HepG2 (cell line): Measurements from ENCODE around the gene TMEM141. TPM values are rescaled to one million over a fixed set of nuclear protein-coding genes. Genes with fewer than 3 reads are reported as not detected.
"Not testable (repeated sequence)": the region's sequence is repeated elsewhere in the genome, so short reads cannot be mapped to it uniquely, and the experiment has no call there.

Source experiments
- ATAC-seq: fragments of 200-7000 bp; cut with Tn5 transposase; 3 replicates; pipeline ENCODE4 v1.9.1; 2020; ENCODE audit warnings: mild to moderate bottlenecking, moderate library complexity
- BruUV-seq: library from RNA; stranded (reverse); fragments of 400-500 nt; replicated peaks from 2 replicates; lab custom pipeline; 2021; lab: Mats Ljungman, UMichigan
- CTCF ChIA-PET: fragments of 300-600 bp; formaldehyde crosslinking; extraction: SDS; loops from one replicate; lab custom pipeline; 2021; ENCODE audit warnings: low total read pairs, inconsistent platforms, low intra/inter-chr PET ratio; lab: Yijun Ruan, JAX
- POLR2A ChIA-PET: fragments of 350-600 bp; sonication (Branson Sonifier 250); formaldehyde crosslinking; loops from one replicate; lab custom pipeline; 2020; ENCODE audit warnings: antibody characterized with exemption, inconsistent platforms; lab: Yijun Ruan, JAX
- DNase-seq: peaks from one replicate; pipeline ENCODE4 v3.0.0-alpha.2; 2015; ENCODE audit warnings: low spot score
- FAIRE-seq: peaks from 3 replicates; lab custom pipeline; 2011; peaks lifted over from hg19 to GRCh38; lab: Jason Lieb, UNC
- H2AFZ ChIP-seq: one replicate; pipeline ENCODE4 v1.6.1; 2011; ENCODE audit warnings: low read length, inconsistent platforms
- H3K27ac ChIP-seq: fragments of 300-600 bp; 3 replicates; pipeline ENCODE4 v1.8.0; 2011; ENCODE audit warnings: mixed run types, mild to moderate bottlenecking, mixed read lengths, low read length, inconsistent platforms; ENCODE audit not compliant: insufficient read depth; ENCODE audit errors: extremely low read length
- H3K27me3 ChIP-seq, 2 experiments: fragments of 200-600 bp in 1 of 2; 2 replicates in 1 of 2; 3 replicates in 1 of 2; pipeline versions ENCODE4 v1.6.0 to v1.8.0; 2011; ENCODE audit warnings: low read length in 2 of 2, mild to moderate bottlenecking in 2 of 2, moderate library complexity in 2 of 2, inconsistent platforms in 1 of 2; ENCODE audit not compliant: insufficient read depth in 2 of 2, control insufficient read depth in 1 of 2
- H3K36me3 ChIP-seq, 2 experiments: fragments of 200-600 bp in 1 of 2; replicated peaks in 1 of 2; 2 replicates in 1 of 2; 3 replicates in 1 of 2; pipeline versions ENCODE4 v1.5.1 to v1.8.0; 2011; ENCODE audit warnings: low read length in 2 of 2, inconsistent platforms in 1 of 2; ENCODE audit not compliant: insufficient read depth in 2 of 2, control insufficient read depth in 1 of 2
- H3K4me1 ChIP-seq: 2 replicates; pipeline ENCODE4 v1.5.1; 2012; ENCODE audit warnings: low read length, inconsistent platforms; ENCODE audit not compliant: insufficient read depth
- H3K4me2 ChIP-seq: 2 replicates; pipeline ENCODE4 v1.6.0; 2011; ENCODE audit warnings: low read depth, low read length, inconsistent platforms
- H3K4me3 ChIP-seq, 3 experiments: fragments of 200-600 bp in 1 of 3; sonication (generic), shearing (Covaris generic) in 1 of 3; replicated peaks in 1 of 3; 2 replicates each; pipeline ENCODE4 v1.5.1; 2011 to 2016; ENCODE audit warnings: low read length in 3 of 3, inconsistent platforms in 2 of 3, low read depth in 2 of 3, mild to moderate bottlenecking in 2 of 3, control low read depth in 1 of 3, mixed read lengths in 1 of 3; ENCODE audit not compliant: insufficient read depth in 1 of 3
- H3K79me2 ChIP-seq: one replicate; pipeline ENCODE4 v1.6.1; 2011; ENCODE audit warnings: low read length, inconsistent platforms; ENCODE audit not compliant: insufficient read depth
- H3K9ac ChIP-seq: 2 replicates; pipeline ENCODE4 v1.6.0; 2011; ENCODE audit warnings: mild to moderate bottlenecking, low read depth, low read length, inconsistent platforms; ENCODE audit not compliant: insufficient read depth
- H3K9me3 ChIP-seq: 2 replicates; pipeline ENCODE4 v1.5.1; 2012; ENCODE audit warnings: mild to moderate bottlenecking, low read length
- H4K20me1 ChIP-seq: 2 replicates; pipeline ENCODE4 v1.6.0; 2011; ENCODE audit warnings: inconsistent platforms, mild to moderate bottlenecking, low read length, moderate library complexity; ENCODE audit not compliant: insufficient read depth
- AGO1 ChIP-seq: fragments of 200-400 bp; formaldehyde crosslinking; IDR thresholded peaks from 2 replicates; pipeline ENCODE4 v1.6.1; 2017; ENCODE audit warnings: mild to moderate bottlenecking, low read depth, low read length, moderate library complexity; ENCODE audit not compliant: poor library complexity, severe bottlenecking
- AGO2 ChIP-seq: fragments of 200-400 bp; formaldehyde crosslinking; optimal IDR thresholded peaks from 2 replicates; pipeline ENCODE3; 2017; ENCODE audit warnings: mild to moderate bottlenecking, low read depth, low read length, moderate library complexity
- KLF11 ChIP-seq: IDR thresholded peaks from 2 replicates; pipeline ENCODE4 v1.6.1; 2016; ENCODE audit warnings: missing compliant biosample characterization
- MATR3 ChIP-seq: sonication (generic); formaldehyde crosslinking; IDR thresholded peaks from 2 replicates; pipeline ENCODE4 v1.4.0; 2020; ENCODE audit warnings: missing genetic modification reagents
- MXD1 ChIP-seq: sonication (generic); formaldehyde crosslinking; IDR thresholded peaks from 2 replicates; pipeline ENCODE4 v1.4.0; 2020; ENCODE audit warnings: mild to moderate bottlenecking, missing genetic modification reagents
- NONO ChIP-seq, 2 experiments: fragments of 450-650 bp in 1 of 2; sonication (generic) in 1 of 2; formaldehyde crosslinking in 1 of 2; IDR thresholded peaks in 1 of 2; conservative IDR thresholded peaks in 1 of 2; 2 replicates each; pipeline versions ENCODE4 v1.6.1 to v1.8.0; 2017 to 2022; ENCODE audit warnings: mild to moderate bottlenecking in 1 of 2, missing genetic modification reagents in 1 of 2, moderate library complexity in 1 of 2
- POLR2G ChIP-seq: fragments of 200-400 bp; formaldehyde crosslinking; IDR thresholded peaks from 2 replicates; pipeline ENCODE4 v1.6.1; 2018; ENCODE audit warnings: mild to moderate bottlenecking, low read depth, low read length, moderate library complexity
- RBFOX2 ChIP-seq: fragments of 200-400 bp; formaldehyde crosslinking; IDR thresholded peaks from 2 replicates; pipeline ENCODE4 v1.6.1; 2017; ENCODE audit warnings: low read depth, mild to moderate bottlenecking, low read length
- SYNCRIP ChIP-seq: fragments of 200-400 bp; formaldehyde crosslinking; IDR thresholded peaks from 2 replicates; pipeline ENCODE4 v1.6.1; 2018; ENCODE audit warnings: mild to moderate bottlenecking, low read depth, low read length; ENCODE audit not compliant: insufficient read depth
- ZNF121 ChIP-seq: sonication (generic); formaldehyde crosslinking; IDR thresholded peaks from 2 replicates; pipeline ENCODE4 v1.5.0; 2020; ENCODE audit warnings: mild to moderate bottlenecking, missing genetic modification reagents
- ZNF678 ChIP-seq: sonication (generic); formaldehyde crosslinking; IDR thresholded peaks from 2 replicates; pipeline ENCODE4 v1.4.0; 2020; ENCODE audit warnings: mild to moderate bottlenecking, missing genetic modification reagents
- ZNF83 ChIP-seq: sonication (generic); formaldehyde crosslinking; IDR thresholded peaks from 2 replicates; pipeline ENCODE4 v1.4.0; 2020; ENCODE audit warnings: missing genetic modification reagents, mild to moderate bottlenecking, borderline replicate concordance
- ZNF883 ChIP-seq: sonication (generic); formaldehyde crosslinking; IDR thresholded peaks from 2 replicates; pipeline ENCODE4 v1.5.1; 2020; ENCODE audit warnings: mild to moderate bottlenecking, missing genetic modification reagents; ENCODE audit errors: not compliant biosample characterization
- ZSCAN9 ChIP-seq: IDR thresholded peaks from 2 replicates; pipeline ENCODE4 v1.6.1; 2016; ENCODE audit warnings: borderline replicate concordance
- WGBS: methylation state at CpG from one replicate; pipeline ENCODE4 v1.1.6; 2017; ENCODE audit warnings: low lambda C conversion rate; 5-methylcytosine and 5-hydroxymethylcytosine counted together
- in situ Hi-C: cut with HindIII; loops from 2 replicates; pipeline ENCODE4 v1.10.0; 2017; ENCODE audit warnings: low pct_unique_long_range_greater_than_20kb; ENCODE audit not compliant: extremely low pct_ligation_motif_present
- intact Hi-C: fragments of 100-400 bp; cut with micrococcal nuclease; formaldehyde crosslinking; loops from one replicate; pipeline ENCODE4 v1.10.0; 2022; ENCODE audit not compliant: unreplicated experiment
- polyA plus RNA-seq, 8 experiments: library from polyadenylated mRNA; depleted of rRNA in 3 of 8; stranded (reverse) in 7 of 8; unstranded in 1 of 8; fragments of >200 nt; fragmentation: Illumina TruSeq in 4 of 8; extraction: Trizol in 4 of 8; gene quantifications; 2 replicates each; pipeline versions ENCODE4 v1.2.1 to v1.2.3, GENCODE V29; 2011 to 2016; ENCODE audit warnings: low read depth in 4 of 8, missing spikeins in 1 of 8, mixed read lengths in 1 of 8; ENCODE audit not compliant: insufficient read depth in 1 of 8
- total RNA-seq, 5 experiments: library from RNA; depleted of rRNA; stranded (reverse); fragments of >200 nt; fragmentation: Illumina TruSeq; extraction: Trizol; gene quantifications; 2 replicates each; pipeline ENCODE4 v1.2.3, GENCODE V29; 2016; ENCODE audit warnings: low read depth in 1 of 5
- TF ChIP-seq, protein P1 (sequence below): sonication (generic); formaldehyde crosslinking; IDR thresholded peaks from 2 replicates; pipeline ENCODE4 v1.8.1; 2023; ENCODE audit warnings: mild to moderate bottlenecking, missing genetic modification reagents

TMEM141 gene
- total and polyA plus RNA-seq, 2 of the 13 experiments (the other 11 are each of a cell fraction or from before 2014, with no cell fraction given), result 81.0 to 202 TPM

DNA sequence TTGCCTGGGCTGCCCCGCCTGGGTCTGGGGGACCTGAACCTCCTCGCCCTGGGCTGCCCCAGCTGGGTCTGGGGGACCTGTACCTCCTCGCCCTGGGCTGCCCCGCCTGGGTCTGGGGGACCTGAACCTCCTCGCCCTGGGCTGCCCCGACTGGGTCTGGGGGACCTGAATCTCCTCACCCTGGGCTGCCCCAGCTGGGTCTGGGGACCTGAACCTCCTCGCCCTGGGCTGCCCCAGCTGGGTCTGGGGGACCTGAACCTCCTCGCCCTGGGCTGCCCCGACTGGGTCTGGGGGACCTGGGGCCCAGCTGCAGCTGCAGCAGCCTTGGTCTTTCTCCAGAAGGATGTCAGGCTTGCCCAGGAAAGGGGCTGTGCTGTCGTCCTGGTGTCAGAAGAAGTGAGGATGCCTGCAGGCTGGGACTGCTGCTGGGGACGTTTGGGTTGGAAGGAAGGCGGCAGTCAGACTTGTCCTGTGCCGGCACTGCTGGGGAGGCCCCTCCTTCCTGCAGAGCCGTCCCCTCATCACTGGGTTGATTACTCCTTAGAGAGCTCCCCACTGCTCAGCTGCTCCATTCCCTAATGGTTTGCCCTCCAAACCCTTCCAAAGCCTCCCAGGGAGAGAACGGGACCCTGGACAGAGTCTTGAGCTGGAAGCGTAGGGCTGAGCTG is 42.4 kb downstream of the TMEM141 start:
- H3K9ac ChIP-seq, H3K4me1 ChIP-seq, DNase-seq, H3K27ac ChIP-seq, H4K20me1 ChIP-seq, in situ Hi-C loops, H3K9me3 ChIP-seq, H3K4me2 ChIP-seq, H3K79me2 ChIP-seq, CTCF ChIA-PET, intact Hi-C loops, H3K4me3 ChIP-seq, H3K27me3 ChIP-seq, BruUV-seq, ATAC-seq, FAIRE-seq, H2AFZ ChIP-seq: not testable (repeated sequence)
- TF ChIP-seq RBFOX2 (0 out of 2 replicates have a peak, but pooled peaks have one; percentile 7), AGO1 (peak; percentile 24), AGO2 (peak; percentile 69)
- POLR2A ChIA-PET, result interaction anchor here (0.5 kb wide), 1 partner anchor 143 kb away, joined by 3 read pairs; no protein-coding TSS in a partner anchor
- WGBS, result 98% methylated on average over 6 of the region's 16 CpGs
- H3K36me3 ChIP-seq, result peaks cover 30 to 41% of the 10 kb centered on the region in 2 experiments

DNA sequence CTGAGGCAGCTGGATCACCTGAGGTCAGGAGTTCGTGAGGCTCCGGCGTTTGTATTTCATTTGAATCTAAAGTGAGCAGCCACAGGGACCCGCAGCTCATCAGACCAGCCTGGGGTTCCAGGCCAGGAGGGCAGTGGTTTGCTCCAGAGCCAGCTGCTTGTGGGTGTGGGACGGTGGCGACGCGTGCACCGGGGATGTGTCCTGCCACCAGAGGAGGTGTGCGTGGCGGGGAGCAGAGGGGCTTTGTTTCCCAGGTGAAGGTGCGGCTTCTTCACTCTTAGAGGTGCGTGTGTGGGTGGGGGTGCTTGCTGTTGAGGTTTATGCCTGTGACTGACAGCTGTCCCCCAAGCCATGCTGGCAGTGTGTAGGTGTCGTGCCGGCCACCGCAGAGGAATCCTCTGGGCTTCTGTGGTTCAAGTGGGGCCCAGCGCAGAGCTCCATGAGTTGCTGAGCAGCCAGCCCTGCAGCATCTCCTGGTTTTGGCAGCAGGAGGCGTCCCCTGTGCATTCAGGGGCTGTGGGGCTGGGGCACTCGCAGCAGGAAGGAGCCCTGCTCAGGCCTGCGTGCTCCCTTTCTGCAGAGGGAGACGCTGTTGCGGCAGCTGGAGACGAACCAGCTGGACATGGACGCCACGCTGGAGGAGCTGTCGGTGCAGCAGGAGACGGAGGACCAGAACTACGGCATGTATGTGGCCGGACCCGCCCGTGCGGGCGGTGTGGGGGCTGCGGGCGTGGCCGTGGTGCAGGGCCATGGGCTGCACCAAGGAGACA is 44.2 kb downstream of the TMEM141 start:
- intact Hi-C loops, result no loop called here

More for the DNA sequence above, 44.2 kb downstream of the TMEM141 start:
- no peaks in the 10 kb centered on the region for H3K79me2 ChIP-seq
- H3K9me3 ChIP-seq, result no peaks in the 10 kb centered on the region
- H3K4me3 ChIP-seq, result no peak overlapping the region
- no peaks in the 10 kb centered on the region for H3K27me3 ChIP-seq
- FAIRE-seq (no peak), ATAC-seq (no peak), DNase-seq (no peak)
- peaks cover 12% of the 10 kb centered on the region for H3K4me1 ChIP-seq
- no peak overlapping the region for H3K4me2 ChIP-seq
- no peak overlapping the region for H3K9ac ChIP-seq
- POLR2A ChIA-PET, result no interaction called here
- in situ Hi-C loops, result no loop called here
- peaks cover 27 to 33% of the 10 kb centered on the region in 2 experiments for H3K36me3 ChIP-seq
- no peaks in the 10 kb centered on the region for H4K20me1 ChIP-seq
- no peak overlapping the region for H2AFZ ChIP-seq
- TF ChIP-seq AGO2 (peak; percentile 95), MATR3 (no peak), KLF11 (CRISPR knock-in tag) (no peak), POLR2G (peak; percentile 51), AGO1 (peak; percentile 96), ZSCAN9 (CRISPR knock-in tag) (no peak), ZNF883 (CRISPR knock-in tag) (no peak), ZNF83 (CRISPR knock-in tag) (no peak), MXD1 (CRISPR knock-in tag) (0 out of 2 replicates have a peak, but pooled peaks have one; percentile 23), NONO (IDR thresholded peaks at IDR 0.05) (no peak), NONO (CRISPR knock-in tag; conservative IDR thresholded peaks at IDR 0.05) (peak; percentile 11; the same call in 1 of the 2 replicates), SYNCRIP (no peak), ZNF678 (no peak), RBFOX2 (peak; percentile 67; the same call in 1 of the 2 replicates), ZNF121 (CRISPR knock-in tag) (no peak)
- TF ChIP-seq, protein P1, sequence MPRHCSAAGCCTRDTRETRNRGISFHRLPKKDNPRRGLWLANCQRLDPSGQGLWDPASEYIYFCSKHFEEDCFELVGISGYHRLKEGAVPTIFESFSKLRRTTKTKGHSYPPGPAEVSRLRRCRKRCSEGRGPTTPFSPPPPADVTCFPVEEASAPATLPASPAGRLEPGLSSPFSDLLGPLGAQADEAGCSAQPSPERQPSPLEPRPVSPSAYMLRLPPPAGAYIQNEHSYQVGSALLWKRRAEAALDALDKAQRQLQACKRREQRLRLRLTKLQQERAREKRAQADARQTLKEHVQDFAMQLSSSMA (CRISPR knock-in tag), result no peak
- WGBS, result 96% methylated on average over 30 of the region's 36 CpGs
- CTCF ChIA-PET, result no interaction called here
- BruUV-seq, result no TSS peak
- H3K27ac ChIP-seq, result no peak overlapping the region
